ENCODE results near the gene PTPN22. TPM values are rescaled to one million over a fixed set of nuclear protein-coding genes. Genes with fewer than 3 reads are reported as not detected.

The PTPN22 gene
- total and polyA plus RNA-seq, 9 of the 15 experiments (the other 6 are each of a cell fraction or from before 2014, with no cell fraction given), result 0.45 to 4.6 (median 1.1) TPM

GRCh38 chr1:113913887-113914664 lies 42.6 kb upstream of the PTPN22 start (continued):
- no peak for TF ChIP-seq ZNF318 (IDR thresholded peaks at IDR 0.05; ENCODE audit: borderline replicate concordance in 1 of 2, low read depth in 1 of 2)
- TF ChIP-seq SOX6 (IDR thresholded peaks at IDR 0.05), result peak; percentile 99
- 0 out of 2 replicates have a peak, but pooled peaks have one; percentile 11 for TF ChIP-seq SIN3B (IDR thresholded peaks at IDR 0.05; ENCODE audit: low read depth)
- TF ChIP-seq PML (IDR thresholded peaks at IDR 0.05; ENCODE audit: low read length), result peak; percentile 99
- TF ChIP-seq ELF1 (tag; IDR thresholded peaks at IDR 0.05), result no peak
- TF ChIP-seq ADNP (tag; IDR thresholded peaks at IDR 0.05), result peak; percentile 68
- peak; percentile 99 for TF ChIP-seq TBL1XR1 (IDR thresholded peaks at IDR 0.05; ENCODE audit: low read length in 2 of 2)
- TF ChIP-seq ELF4 (CRISPR knock-in tag; IDR thresholded peaks at IDR 0.05), result peak; percentile 82; the same call in 1 of the 2 replicates
- TF ChIP-seq RCOR1 (IDR thresholded peaks at IDR 0.05; ENCODE audit: borderline replicate concordance in 1 of 2, low read depth in 2 of 2, low read length in 2 of 2), result peak; percentile 92 to 98
- peak; percentile 82 for TF ChIP-seq ATF7 (IDR thresholded peaks at IDR 0.05)
- no peak for TF ChIP-seq BRCA1 (IDR thresholded peaks at IDR 0.05)
- TF ChIP-seq BRCA1 (CRISPR knock-in tag; IDR thresholded peaks at IDR 0.05), result no peak
- TF ChIP-seq ILK (tag; IDR thresholded peaks at IDR 0.05; ENCODE audit: borderline replicate concordance, low read depth), result no peak
- no peak for TF ChIP-seq ZFX (CRISPR knock-in tag; IDR thresholded peaks at IDR 0.05)
- TF ChIP-seq MLX (CRISPR knock-in tag; conservative IDR thresholded peaks at IDR 0.05), result no peak
- TF ChIP-seq ZBTB9 (CRISPR knock-in tag; IDR thresholded peaks at IDR 0.05), result 0 out of 2 replicates have a peak, but pooled peaks have one; percentile 33
- peak; percentile 99 for TF ChIP-seq TAL1 (IDR thresholded peaks at IDR 0.05)
- 0 out of 2 replicates have a peak, but pooled peaks have one; percentile 39 for TF ChIP-seq ZKSCAN1 (IDR thresholded peaks at IDR 0.05; ENCODE audit: low read depth, low read length)
- TF ChIP-seq GTF2E2 (tag; IDR thresholded peaks at IDR 0.05), result no peak

All from K562 (cell line).